ENCODE measurements around the gene RANBP1. TPM values are rescaled to one million over a fixed set of nuclear protein-coding genes. Genes with fewer than 3 reads are reported as not detected.

RANBP1 gene
- total RNA-seq, 1 donor from 2014 or later, result 233 TPM

GRCh38 chr22:20135265-20135664, 19.4 kb downstream of the RANBP1 start:
- intact Hi-C loops (cut with micrococcal nuclease), result no loop called here

- intact Hi-C loops (cut with micrococcal nuclease), result no loop called here
These were observed 20.1 kb downstream of the RANBP1 start for GRCh38 chr22:20135806-20136602.

GRCh38 chr22:20136603-20136873, 20.6 kb downstream of the RANBP1 start:
- intact Hi-C loops (cut with micrococcal nuclease), result no loop called here

DNA sequence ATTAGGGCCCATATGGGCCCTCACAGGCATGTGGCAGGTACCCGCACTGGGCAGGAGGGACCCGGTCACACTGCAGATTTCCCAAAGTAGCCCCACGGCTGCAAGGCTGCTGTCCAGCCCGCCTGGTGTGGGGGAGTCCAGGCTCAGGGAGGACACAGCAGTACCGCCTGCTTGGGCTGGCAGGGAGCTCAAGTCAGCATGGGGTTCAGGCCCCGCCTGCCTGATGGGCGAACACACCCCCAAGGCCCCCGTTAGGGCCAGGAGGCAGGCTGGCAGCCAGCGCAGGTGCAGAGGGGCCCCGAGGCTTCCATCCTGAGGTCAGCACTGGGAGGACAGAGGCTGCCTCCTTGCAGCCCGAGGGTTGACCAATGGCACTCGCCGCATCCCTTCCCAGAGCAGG, 21.2 kb downstream of the RANBP1 start:
- intact Hi-C loops (cut with micrococcal nuclease), result no loop called here

DNA sequence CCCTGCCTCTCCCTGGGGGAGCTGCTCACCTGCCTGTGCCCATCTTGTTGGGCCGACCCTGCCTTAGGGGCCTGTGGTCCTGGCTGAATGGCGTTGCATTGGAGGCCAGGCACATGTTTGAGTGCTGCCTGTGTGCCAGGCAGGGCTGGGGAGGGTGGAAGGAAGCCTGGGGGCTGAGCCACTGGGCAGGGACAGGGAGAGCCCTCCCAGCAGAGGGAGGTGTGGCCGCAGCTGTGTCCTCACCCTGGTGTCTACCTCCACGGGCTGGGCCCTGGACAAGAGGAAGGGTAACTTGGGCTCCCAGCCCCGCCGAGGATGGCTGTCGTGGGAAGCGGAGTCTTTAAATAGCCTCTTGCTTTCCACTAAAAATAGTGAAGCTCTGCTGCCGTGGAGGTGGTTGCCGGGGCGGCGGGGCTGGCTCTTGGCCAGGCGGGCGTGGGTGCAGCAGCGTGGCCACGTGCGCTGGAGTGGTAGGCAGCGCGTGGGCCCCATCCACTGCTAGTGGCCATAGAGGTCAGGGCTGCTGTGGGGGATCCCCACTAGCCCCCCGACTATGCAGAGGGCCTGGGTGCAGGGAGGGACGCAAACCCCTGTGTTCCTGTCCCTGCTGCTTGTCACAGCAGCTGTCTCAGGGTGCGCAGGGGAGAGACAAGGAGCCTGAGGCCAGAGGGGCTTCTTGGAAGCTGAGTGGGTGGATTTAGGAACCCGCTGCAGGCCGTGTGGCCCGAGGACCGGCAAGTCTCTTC, 21.9 kb downstream of the RANBP1 start:
- intact Hi-C loops (cut with micrococcal nuclease), result no loop called here

- intact Hi-C loops (cut with micrococcal nuclease), result no loop called here
These were observed 22.5 kb downstream of the RANBP1 start for GRCh38 chr22:20138417-20138738.

- intact Hi-C loops (cut with micrococcal nuclease), result no loop called here
These were observed 23.0 kb downstream of the RANBP1 start for GRCh38 chr22:20138868-20139267.

DNA sequence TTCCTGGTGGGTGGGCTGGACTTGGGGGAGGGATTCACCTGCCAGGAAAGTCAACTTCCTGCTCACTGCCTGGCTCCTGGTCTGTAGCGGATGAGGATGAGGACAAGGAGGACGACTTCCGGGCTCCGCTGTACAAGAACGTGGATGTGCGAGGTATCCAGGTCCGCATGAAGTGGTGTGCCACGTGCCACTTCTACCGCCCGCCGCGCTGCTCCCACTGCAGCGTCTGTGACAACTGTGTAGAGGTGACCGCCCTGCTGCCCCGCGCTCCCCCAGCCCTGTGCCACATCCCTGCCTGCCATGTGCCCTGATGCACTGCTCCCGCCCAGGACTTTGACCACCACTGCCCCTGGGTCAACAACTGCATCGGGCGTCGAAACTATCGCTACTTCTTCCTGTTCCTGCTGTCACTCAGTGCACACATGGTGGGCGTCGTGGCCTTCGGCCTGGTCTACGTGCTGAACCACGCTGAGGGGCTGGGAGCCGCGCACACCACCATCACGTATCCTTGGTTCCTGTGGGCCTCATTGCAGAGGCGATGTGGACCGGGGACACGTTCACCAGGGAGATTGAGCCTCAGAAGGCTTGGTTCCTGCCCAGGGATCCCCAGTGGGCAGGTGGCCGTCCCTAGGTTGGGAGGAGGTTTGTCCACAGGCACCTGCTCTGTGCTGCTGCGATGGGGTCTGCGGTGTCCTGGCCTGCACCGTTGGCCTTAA, 23.6 kb downstream of the RANBP1 start:
- intact Hi-C loops (cut with micrococcal nuclease), result no loop called here

- intact Hi-C loops (cut with micrococcal nuclease), result no loop called here
These were observed 24.2 kb downstream of the RANBP1 start for GRCh38 chr22:20140107-20140445.

DNA sequence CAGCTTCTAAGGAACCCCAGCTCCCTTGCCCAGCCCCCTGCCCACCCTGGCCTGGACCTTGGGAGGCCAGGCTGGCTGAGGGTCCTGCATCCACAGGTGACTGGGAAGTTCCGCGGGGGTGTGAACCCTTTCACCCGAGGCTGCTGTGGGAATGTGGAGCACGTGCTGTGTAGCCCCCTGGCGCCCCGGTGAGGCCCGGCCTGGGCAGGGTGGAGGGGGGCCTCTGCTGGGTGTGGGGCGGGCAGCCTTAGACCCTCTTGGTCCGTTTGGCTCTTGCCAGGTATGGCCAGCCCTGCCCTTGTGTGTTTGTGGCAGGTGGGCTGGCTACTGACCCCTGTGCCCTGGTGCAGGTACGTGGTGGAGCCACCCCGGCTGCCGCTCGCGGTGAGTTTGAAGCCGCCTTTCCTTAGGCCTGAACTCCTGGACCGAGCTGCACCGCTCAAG, 24.6 kb downstream of the RANBP1 start:
- intact Hi-C loops (cut with micrococcal nuclease), result no loop called here

DNA sequence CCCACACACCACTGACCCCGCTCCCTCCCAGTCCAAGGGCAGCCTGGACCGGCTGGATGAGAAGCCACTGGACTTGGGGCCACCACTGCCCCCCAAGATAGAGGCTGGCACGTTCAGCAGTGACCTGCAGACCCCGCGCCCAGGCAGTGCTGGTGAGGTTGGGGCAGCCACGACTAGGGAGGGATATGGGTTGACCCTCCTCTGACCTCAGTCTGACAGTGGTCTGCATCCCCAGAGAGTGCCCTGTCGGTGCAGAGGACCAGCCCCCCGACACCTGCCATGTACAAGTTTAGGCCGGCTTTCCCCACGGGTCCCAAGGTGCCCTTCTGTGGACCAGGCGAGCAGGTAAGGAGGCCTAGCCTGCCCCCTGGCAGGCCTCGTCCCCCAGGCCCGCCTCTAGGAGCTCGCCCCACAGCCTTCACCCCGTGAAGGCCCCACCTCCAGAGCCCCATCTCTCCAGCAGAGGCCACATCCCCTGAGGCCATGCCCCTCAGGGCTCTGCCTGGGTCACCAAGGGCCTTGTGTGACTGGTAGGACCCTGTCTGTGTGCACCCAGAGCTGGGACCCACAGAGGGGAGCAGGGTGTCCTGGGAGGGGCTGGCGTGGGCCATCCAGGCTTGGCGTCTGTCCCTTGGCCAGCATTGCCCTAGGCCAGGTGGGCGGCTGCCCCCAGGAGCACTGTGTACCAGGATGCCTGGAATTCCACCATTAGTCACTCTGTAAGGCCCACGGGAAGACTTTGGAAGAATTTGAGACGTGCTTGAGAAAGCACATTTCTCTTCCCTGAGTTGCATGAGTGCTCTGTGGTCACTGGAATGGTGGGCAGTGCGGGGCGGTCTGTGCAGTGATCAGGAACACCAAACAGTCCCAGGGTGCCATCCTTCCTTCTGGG, 25.5 kb downstream of the RANBP1 start:
- intact Hi-C loops (cut with micrococcal nuclease), result no loop called here

- intact Hi-C loops (cut with micrococcal nuclease), result no loop called here
These were observed 27.1 kb downstream of the RANBP1 start for GRCh38 chr22:20142711-20143621.

DNA sequence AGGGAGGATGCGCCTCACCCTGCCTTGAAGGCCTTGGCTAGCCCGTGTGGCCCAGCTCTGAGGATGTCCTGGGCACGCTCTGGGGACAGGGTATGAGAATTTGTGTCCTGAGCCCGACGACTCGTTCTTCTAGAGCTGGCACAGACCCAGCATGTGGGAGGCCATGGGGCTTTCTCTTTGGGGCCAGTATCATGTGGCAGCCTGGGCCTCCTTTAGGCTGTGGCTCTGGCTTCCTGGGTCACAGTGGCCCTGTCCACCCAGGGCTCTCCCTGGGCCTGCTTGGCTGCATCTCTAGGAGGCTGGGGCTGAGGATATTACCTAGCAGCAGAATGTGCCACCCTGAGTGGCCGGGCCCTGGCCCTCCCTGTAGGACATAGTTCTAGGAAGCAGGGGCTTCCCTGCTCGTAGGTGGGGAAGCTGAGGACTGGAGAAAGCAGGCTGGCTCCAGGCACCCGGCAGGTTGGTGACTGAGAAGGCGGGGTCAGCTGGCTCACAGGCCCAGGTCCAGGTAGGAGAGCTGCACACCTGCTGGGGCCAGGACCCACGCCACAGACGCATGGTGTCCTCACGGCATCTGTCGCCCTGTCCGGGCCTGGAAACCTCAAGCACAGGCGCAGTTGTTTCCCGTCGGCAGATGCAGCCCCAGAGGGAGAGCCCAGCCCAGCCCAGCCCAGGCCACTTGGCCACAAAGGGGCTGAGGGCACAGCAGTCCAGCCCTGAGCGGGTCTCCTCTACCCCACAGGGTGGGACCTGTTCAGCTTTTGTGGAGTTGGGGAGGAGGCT, 28.2 kb downstream of the RANBP1 start:
- intact Hi-C loops (cut with micrococcal nuclease), result no loop called here

- intact Hi-C loops (cut with micrococcal nuclease), result no loop called here
These were observed 29.4 kb downstream of the RANBP1 start for GRCh38 chr22:20145206-20145831.

- intact Hi-C loops (cut with micrococcal nuclease), result no loop called here
These were observed 29.9 kb downstream of the RANBP1 start for GRCh38 chr22:20145832-20146223.

DNA sequence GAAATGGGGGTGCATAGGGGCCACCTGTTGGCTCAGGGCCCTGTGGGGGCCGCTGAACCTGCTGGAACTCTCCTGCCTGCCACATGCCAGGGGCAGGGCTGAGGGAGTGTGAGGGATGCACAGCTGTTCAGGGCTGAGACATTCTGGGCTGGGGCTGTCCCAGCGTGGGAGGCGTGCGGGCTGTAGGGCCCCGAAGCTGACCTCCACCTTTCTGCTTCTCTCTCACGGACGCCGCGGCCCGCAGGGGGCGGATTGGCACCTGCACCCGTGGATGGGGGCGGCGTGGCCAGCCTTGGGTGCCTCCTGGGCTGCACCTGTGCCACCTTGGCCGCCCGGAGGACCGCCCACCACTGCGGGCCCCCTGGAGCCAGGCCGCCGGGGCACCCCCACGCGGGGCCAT, 30.9 kb downstream of the RANBP1 start:
- intact Hi-C loops (cut with micrococcal nuclease), result no loop called here

- intact Hi-C loops (cut with micrococcal nuclease), result no loop called here
These were observed 31.5 kb downstream of the RANBP1 start for GRCh38 chr22:20147237-20147988.

- intact Hi-C loops (cut with micrococcal nuclease), result no loop called here
These were observed 32.5 kb downstream of the RANBP1 start for GRCh38 chr22:20148414-20148813.
